PC-3 (cell line): ENCODE results near the gene EDC4.

Source experiments
- EZH2 ChIP-seq: fragments of 300-600 bp; sonication (generic); IDR thresholded peaks from one replicate; pipeline ENCODE4 v1.6.1; 2017; ENCODE audit warnings: antibody characterized with exemption, mild to moderate bottlenecking, low read length; ENCODE audit not compliant: unreplicated experiment
- TF ChIP-seq, protein P1 (sequence below): fragments of 300-600 bp; sonication (generic); conservative IDR thresholded peaks from 2 replicates; pipeline ENCODE4 v1.5.1; 2017; ENCODE audit warnings: antibody characterized with exemption, low read depth, mild to moderate bottlenecking, low read length

DNA sequence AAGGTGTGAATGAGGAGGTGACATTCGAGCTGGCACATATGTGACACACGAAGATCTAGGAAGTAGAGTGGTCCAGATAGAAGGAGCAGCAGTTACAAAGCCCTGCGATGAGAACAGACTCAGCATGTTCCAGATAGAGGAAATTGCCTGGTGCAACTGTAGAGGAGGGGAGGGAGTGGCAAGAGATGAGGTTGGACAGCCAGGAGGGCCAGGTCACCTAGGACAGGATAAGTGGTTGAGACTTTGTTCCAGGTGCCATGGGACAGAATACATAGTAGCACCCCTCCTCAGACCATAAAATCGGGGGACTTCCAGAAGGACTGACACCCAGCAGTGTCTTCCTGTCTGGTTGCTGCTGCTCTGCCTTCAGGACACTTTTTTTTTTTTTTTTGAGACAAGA, 14.4 kb upstream of the EDC4 start:
- TF ChIP-seq, protein P1, sequence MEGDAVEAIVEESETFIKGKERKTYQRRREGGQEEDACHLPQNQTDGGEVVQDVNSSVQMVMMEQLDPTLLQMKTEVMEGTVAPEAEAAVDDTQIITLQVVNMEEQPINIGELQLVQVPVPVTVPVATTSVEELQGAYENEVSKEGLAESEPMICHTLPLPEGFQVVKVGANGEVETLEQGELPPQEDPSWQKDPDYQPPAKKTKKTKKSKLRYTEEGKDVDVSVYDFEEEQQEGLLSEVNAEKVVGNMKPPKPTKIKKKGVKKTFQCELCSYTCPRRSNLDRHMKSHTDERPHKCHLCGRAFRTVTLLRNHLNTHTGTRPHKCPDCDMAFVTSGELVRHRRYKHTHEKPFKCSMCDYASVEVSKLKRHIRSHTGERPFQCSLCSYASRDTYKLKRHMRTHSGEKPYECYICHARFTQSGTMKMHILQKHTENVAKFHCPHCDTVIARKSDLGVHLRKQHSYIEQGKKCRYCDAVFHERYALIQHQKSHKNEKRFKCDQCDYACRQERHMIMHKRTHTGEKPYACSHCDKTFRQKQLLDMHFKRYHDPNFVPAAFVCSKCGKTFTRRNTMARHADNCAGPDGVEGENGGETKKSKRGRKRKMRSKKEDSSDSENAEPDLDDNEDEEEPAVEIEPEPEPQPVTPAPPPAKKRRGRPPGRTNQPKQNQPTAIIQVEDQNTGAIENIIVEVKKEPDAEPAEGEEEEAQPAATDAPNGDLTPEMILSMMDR, result no peak
- TF ChIP-seq EZH2, result no peak
